HCT116 (cell line): Measurements from ENCODE around the gene DET1. TPM values are rescaled to one million over a fixed set of nuclear protein-coding genes. Genes with fewer than 3 reads are reported as not detected.
A peak's percentile ranks its signal among the peaks of the same experiment; 100 is the strongest.
"Not testable (repeated sequence)": the region's sequence is repeated elsewhere in the genome, so short reads cannot be mapped to it uniquely, and the experiment has no call there.

Experiments
- ATAC-seq: fragments of 200-7000 bp; cut with Tn5 transposase; 2 replicates; pipeline ENCODE4 v1.9.1; 2020; ENCODE audit warnings: mild to moderate bottlenecking, moderate library complexity
- BruUV-seq: library from RNA; stranded (reverse); fragments of 400-500 nt; replicated peaks from 2 replicates; lab custom pipeline; 2021; lab: Mats Ljungman, UMichigan
- CTCF ChIA-PET: fragments of 300-600 bp; sonication (Branson Sonifier 250); formaldehyde crosslinking; loops from one replicate; lab custom pipeline; 2021; ENCODE audit warnings: antibody characterized with exemption; lab: Charles Lee
- POLR2A ChIA-PET: fragments of 300-600, 350-600 bp; sonication (Branson Sonifier 250); formaldehyde crosslinking; loops from one replicate; lab custom pipeline; 2021; ENCODE audit warnings: antibody characterized with exemption; lab: Charles Lee
- RAD21 ChIA-PET, 2 experiments: fragments of 300-600 bp; sonication (Branson Sonifier 250); formaldehyde crosslinking; loops; one replicate each; lab custom pipeline; 2023; ENCODE audit warnings: low total read pairs in 2 of 2; ENCODE audit not compliant: uncharacterized antibody in 2 of 2, unreplicated experiment in 2 of 2, low non-redundant PET in 1 of 2; lab: Charles Lee
- DNase-seq: peaks from one replicate; pipeline ENCODE4 v3.0.0-alpha.2; 2010; ENCODE audit warnings: low read depth, low spot score
- H2AFZ ChIP-seq: fragments of 200-600 bp; shearing (Covaris generic), sonication (generic); 2 replicates; pipeline ENCODE4 v1.6.1; 2017; ENCODE audit warnings: low read depth, mixed run types, mixed read lengths, antibody characterized with exemption, low read length; ENCODE audit not compliant: poor library complexity, severe bottlenecking
- H3K27ac ChIP-seq: 2 replicates; pipeline ENCODE4 v1.5.1; 2012; ENCODE audit warnings: low read depth, low read length
- H3K27me3 ChIP-seq: fragments of 200-600 bp; sonication (generic); 2 replicates; pipeline ENCODE4 v1.6.1; 2016; ENCODE audit warnings: mixed run types, low read length, mixed read lengths; ENCODE audit not compliant: insufficient read depth
- H3K36me3 ChIP-seq, 2 experiments: fragments of 200-500 bp in 1 of 2; fragments of 200-600 bp in 1 of 2; sonication (Bioruptor generic) in 1 of 2; sonication (generic) in 1 of 2; 2 replicates each; pipeline versions ENCODE4 v1.5.1 to v1.6.1; 2014 to 2016; ENCODE audit warnings: low read length in 2 of 2, inconsistent platforms in 1 of 2, mixed read lengths in 1 of 2, mixed run types in 1 of 2; ENCODE audit not compliant: insufficient read depth in 2 of 2, control insufficient read depth in 1 of 2
- H3K4me1 ChIP-seq, 2 experiments: fragments of 200-600 bp in 1 of 2; sonication (generic) in 1 of 2; 2 replicates each; pipeline versions ENCODE4 v1.5.1 to v1.6.1; 2012 to 2017; ENCODE audit warnings: low read length in 2 of 2, inconsistent platforms in 1 of 2, mild to moderate bottlenecking in 1 of 2, mixed read lengths in 1 of 2, mixed run types in 1 of 2, moderate library complexity in 1 of 2; ENCODE audit not compliant: insufficient read depth in 2 of 2, control insufficient read depth in 1 of 2
- H3K4me2 ChIP-seq: fragments of 200-600 bp; sonication (generic); 2 replicates; pipeline ENCODE4 v1.6.1; 2017; ENCODE audit warnings: mixed run types, low read length, mixed read lengths
- H3K4me3 ChIP-seq, 2 experiments: fragments of 200-600 bp in 1 of 2; sonication (generic) in 1 of 2; replicated peaks in 1 of 2; 2 replicates each; pipeline ENCODE4 v1.5.1; 2011 to 2016; ENCODE audit warnings: low read length in 2 of 2, control low read depth in 1 of 2, low read depth in 1 of 2, mild to moderate bottlenecking in 1 of 2, mixed read lengths in 1 of 2, mixed run types in 1 of 2
- H3K79me2 ChIP-seq: fragments of 200-600 bp; sonication (generic); 2 replicates; pipeline ENCODE4 v1.6.1; 2017; ENCODE audit warnings: mild to moderate bottlenecking, mixed run types, low read length, moderate library complexity, mixed read lengths; ENCODE audit not compliant: insufficient read depth
- H3K9ac ChIP-seq: fragments of 200-600 bp; sonication (generic); 2 replicates; pipeline ENCODE4 v1.6.1; 2016; ENCODE audit warnings: low read length, mixed read lengths
- H3K9me2 ChIP-seq: fragments of 200-600 bp; sonication (generic), shearing (Covaris generic); 2 replicates; pipeline ENCODE4 v1.6.1; 2017; ENCODE audit warnings: mixed run types, mild to moderate bottlenecking, moderate library complexity; ENCODE audit not compliant: insufficient read depth
- H3K9me3 ChIP-seq, 2 experiments: fragments of 200-500 bp in 1 of 2; fragments of 200-600 bp in 1 of 2; sonication (Bioruptor generic) in 1 of 2; sonication (generic) in 1 of 2; 2 replicates each; pipeline ENCODE4 v1.6.1; 2014 to 2017; ENCODE audit warnings: low read length in 2 of 2, mixed read lengths in 2 of 2, inconsistent platforms in 1 of 2, low read depth in 1 of 2, mild to moderate bottlenecking in 1 of 2, mixed run types in 1 of 2, moderate library complexity in 1 of 2; ENCODE audit not compliant: control insufficient read depth in 1 of 2, insufficient read depth in 1 of 2
- H4K20me1 ChIP-seq: fragments of 200-600 bp; sonication (generic), shearing (Covaris generic); 2 replicates; pipeline ENCODE4 v1.6.1; 2017; ENCODE audit warnings: mixed run types, mild to moderate bottlenecking, moderate library complexity; ENCODE audit not compliant: insufficient read depth
- ATF3 ChIP-seq: IDR thresholded peaks from 2 replicates; pipeline ENCODE4 v1.6.1; 2012
- CBX3 ChIP-seq: IDR thresholded peaks from 2 replicates; pipeline ENCODE4 v1.6.1; 2012; ENCODE audit warnings: low read depth
- EGR1 ChIP-seq: IDR thresholded peaks from 2 replicates; pipeline ENCODE4 v1.6.1; 2012; ENCODE audit warnings: low read depth
- ELF1 ChIP-seq: IDR thresholded peaks from 2 replicates; pipeline ENCODE4 v1.6.1; 2012; ENCODE audit warnings: low read depth, borderline replicate concordance
- EZH2 ChIP-seq: fragments of 200-600 bp; sonication (generic); IDR thresholded peaks from 2 replicates; pipeline ENCODE4 v1.6.1; 2017; ENCODE audit warnings: antibody characterized with exemption, mixed run types
- EZH2phosphoT487 ChIP-seq: fragments of 200-600 bp; IDR thresholded peaks from 2 replicates; pipeline ENCODE4 v1.6.1; 2018; ENCODE audit warnings: antibody characterized with exemption, borderline replicate concordance
- FOSL1 ChIP-seq: IDR thresholded peaks from 2 replicates; pipeline ENCODE4 v1.6.1; 2012; ENCODE audit warnings: low read depth
- JUND ChIP-seq: IDR thresholded peaks from 2 replicates; pipeline ENCODE4 v1.6.1; 2012
- MAX ChIP-seq: IDR thresholded peaks from 2 replicates; pipeline ENCODE4 v1.6.1; 2012
- POLR2AphosphoS5 ChIP-seq: IDR thresholded peaks from 2 replicates; pipeline ENCODE4 v1.6.1; 2011; ENCODE audit warnings: mild to moderate bottlenecking, low read depth, low read length, moderate library complexity
- RAD21 ChIP-seq: IDR thresholded peaks from 2 replicates; pipeline ENCODE4 v1.6.1; 2012; ENCODE audit warnings: low read depth, mild to moderate bottlenecking
- YY1 ChIP-seq: IDR thresholded peaks from 2 replicates; pipeline ENCODE4 v1.6.1; 2011; ENCODE audit warnings: low read length, low read depth, moderate library complexity, mild to moderate bottlenecking; ENCODE audit not compliant: insufficient replicate concordance; ENCODE audit errors: extremely low read depth
- intact Hi-C: fragments of 100-400 bp; cut with micrococcal nuclease; formaldehyde crosslinking; loops from 2 replicates; pipeline ENCODE4 v1.10.0; 2022
- total RNA-seq: library from RNA; stranded (reverse); gene quantifications from one replicate; pipeline ENCODE4 v1.2.1, GENCODE V29; 2021; ENCODE audit not compliant: unreplicated experiment
- TF ChIP-seq, protein P1 (sequence below): IDR thresholded peaks from 2 replicates; pipeline ENCODE4 v1.6.1; 2012; ENCODE audit warnings: low read depth
- TF ChIP-seq, protein P2 (sequence below): IDR thresholded peaks from 2 replicates; pipeline ENCODE4 v1.6.1; 2011; ENCODE audit warnings: mild to moderate bottlenecking, low read length, moderate library complexity; ENCODE audit not compliant: insufficient replicate concordance; ENCODE audit errors: extremely low read depth

DET1 gene
- total RNA-seq, 1 experiment from 2014 or later, result 2.5 TPM

GRCh38 chr15:88469321-88469720 lies 77.2 kb downstream of the DET1 start:
- intact Hi-C loops, result no loop called here
- RAD21 ChIA-PET, result interaction anchor here in 1 of 2 experiments (0.6 kb wide), 1 partner anchor 9 kb away, joined by 3 read pairs; no protein-coding TSS in a partner anchor
- Histone ChIP-seq H3K79me2 (peaks cover 55% of the 10 kb centered on the region), H3K27me3 (no peaks in the 10 kb centered on the region), H3K36me3 (peaks cover 7 to 15% of the 10 kb centered on the region in 2 experiments; a peak in 3 of 4 replicates), H3K4me2 (no peak overlapping the region), H3K4me3 (no peak overlapping the region), H2AFZ (no peak overlapping the region), H4K20me1 (no peaks in the 10 kb centered on the region), H3K27ac (no peak overlapping the region), H3K4me1 (peaks cover 13 to 17% of the 10 kb centered on the region in 2 experiments), H3K9me2 (no peaks in the 10 kb centered on the region), H3K9me3 (no peaks in the 10 kb centered on the region), H3K9ac (no peak overlapping the region)
- no TSS peak for BruUV-seq
- DNase-seq (no peak), ATAC-seq (no peak)
- POLR2A ChIA-PET, result no interaction called here
- CTCF ChIA-PET, result no interaction called here
- TF ChIP-seq JUND, result no peak
- TF ChIP-seq ELF1, result no peak
- no peak for TF ChIP-seq EZH2phosphoT487
- TF ChIP-seq, protein P1, sequence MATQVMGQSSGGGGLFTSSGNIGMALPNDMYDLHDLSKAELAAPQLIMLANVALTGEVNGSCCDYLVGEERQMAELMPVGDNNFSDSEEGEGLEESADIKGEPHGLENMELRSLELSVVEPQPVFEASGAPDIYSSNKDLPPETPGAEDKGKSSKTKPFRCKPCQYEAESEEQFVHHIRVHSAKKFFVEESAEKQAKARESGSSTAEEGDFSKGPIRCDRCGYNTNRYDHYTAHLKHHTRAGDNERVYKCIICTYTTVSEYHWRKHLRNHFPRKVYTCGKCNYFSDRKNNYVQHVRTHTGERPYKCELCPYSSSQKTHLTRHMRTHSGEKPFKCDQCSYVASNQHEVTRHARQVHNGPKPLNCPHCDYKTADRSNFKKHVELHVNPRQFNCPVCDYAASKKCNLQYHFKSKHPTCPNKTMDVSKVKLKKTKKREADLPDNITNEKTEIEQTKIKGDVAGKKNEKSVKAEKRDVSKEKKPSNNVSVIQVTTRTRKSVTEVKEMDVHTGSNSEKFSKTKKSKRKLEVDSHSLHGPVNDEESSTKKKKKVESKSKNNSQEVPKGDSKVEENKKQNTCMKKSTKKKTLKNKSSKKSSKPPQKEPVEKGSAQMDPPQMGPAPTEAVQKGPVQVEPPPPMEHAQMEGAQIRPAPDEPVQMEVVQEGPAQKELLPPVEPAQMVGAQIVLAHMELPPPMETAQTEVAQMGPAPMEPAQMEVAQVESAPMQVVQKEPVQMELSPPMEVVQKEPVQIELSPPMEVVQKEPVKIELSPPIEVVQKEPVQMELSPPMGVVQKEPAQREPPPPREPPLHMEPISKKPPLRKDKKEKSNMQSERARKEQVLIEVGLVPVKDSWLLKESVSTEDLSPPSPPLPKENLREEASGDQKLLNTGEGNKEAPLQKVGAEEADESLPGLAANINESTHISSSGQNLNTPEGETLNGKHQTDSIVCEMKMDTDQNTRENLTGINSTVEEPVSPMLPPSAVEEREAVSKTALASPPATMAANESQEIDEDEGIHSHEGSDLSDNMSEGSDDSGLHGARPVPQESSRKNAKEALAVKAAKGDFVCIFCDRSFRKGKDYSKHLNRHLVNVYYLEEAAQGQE, result no peak
- no peak for TF ChIP-seq MAX
- TF ChIP-seq POLR2AphosphoS5, result no peak
- TF ChIP-seq ATF3, result no peak
- TF ChIP-seq, protein P2, sequence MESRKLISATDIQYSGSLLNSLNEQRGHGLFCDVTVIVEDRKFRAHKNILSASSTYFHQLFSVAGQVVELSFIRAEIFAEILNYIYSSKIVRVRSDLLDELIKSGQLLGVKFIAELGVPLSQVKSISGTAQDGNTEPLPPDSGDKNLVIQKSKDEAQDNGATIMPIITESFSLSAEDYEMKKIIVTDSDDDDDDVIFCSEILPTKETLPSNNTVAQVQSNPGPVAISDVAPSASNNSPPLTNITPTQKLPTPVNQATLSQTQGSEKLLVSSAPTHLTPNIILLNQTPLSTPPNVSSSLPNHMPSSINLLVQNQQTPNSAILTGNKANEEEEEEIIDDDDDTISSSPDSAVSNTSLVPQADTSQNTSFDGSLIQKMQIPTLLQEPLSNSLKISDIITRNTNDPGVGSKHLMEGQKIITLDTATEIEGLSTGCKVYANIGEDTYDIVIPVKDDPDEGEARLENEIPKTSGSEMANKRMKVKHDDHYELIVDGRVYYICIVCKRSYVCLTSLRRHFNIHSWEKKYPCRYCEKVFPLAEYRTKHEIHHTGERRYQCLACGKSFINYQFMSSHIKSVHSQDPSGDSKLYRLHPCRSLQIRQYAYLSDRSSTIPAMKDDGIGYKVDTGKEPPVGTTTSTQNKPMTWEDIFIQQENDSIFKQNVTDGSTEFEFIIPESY, result no peak
- no peak for TF ChIP-seq CBX3
- no peak for TF ChIP-seq EGR1
- no peak for TF ChIP-seq YY1
- no peak for TF ChIP-seq RAD21
- no peak for TF ChIP-seq FOSL1
- TF ChIP-seq EZH2, result no peak

GRCh38 chr15:88468721-88469120 lies 77.8 kb downstream of the DET1 start:
- peaks cover 13 to 17% of the 10 kb centered on the region in 2 experiments for H3K4me1 ChIP-seq
- peak overlapping the region; percentile 91 to 92 for H3K4me3 ChIP-seq
- peaks cover 12 to 17% of the 10 kb centered on the region in 2 experiments; a peak in 3 of 4 replicates for H3K36me3 ChIP-seq
- POLR2A ChIA-PET, ATAC-seq, intact Hi-C loops, H2AFZ ChIP-seq, BruUV-seq, H3K9me2 ChIP-seq, H3K27ac ChIP-seq, H3K9me3 ChIP-seq, CTCF ChIA-PET, DNase-seq, H3K27me3 ChIP-seq, H4K20me1 ChIP-seq: not testable (repeated sequence)
- RAD21 ChIA-PET, result interaction anchor here in 1 of 2 experiments (0.6 kb wide), 1 partner anchor 10 kb away, joined by 3 read pairs; no protein-coding TSS in a partner anchor
- peak overlapping the region; percentile 94; the same call in 1 of the 2 replicates for H3K9ac ChIP-seq
- H3K4me2 ChIP-seq, result peak overlapping the region; percentile 96
- peaks cover 60% of the 10 kb centered on the region for H3K79me2 ChIP-seq
